Neuron (in vitro differentiated cells): ENCODE data around the gene GMCL1.

ENCODE experiments used
- H2AFZ ChIP-seq: one replicate; pipeline ENCODE4 v1.6.1; 2013; ENCODE audit warnings: low read depth, mild to moderate bottlenecking, inconsistent platforms, low read length, moderate library complexity
- H3K27me3 ChIP-seq: one replicate; pipeline ENCODE4 v1.6.1; 2013; ENCODE audit warnings: low read length; ENCODE audit not compliant: insufficient read depth
- H3K36me3 ChIP-seq: one replicate; pipeline ENCODE4 v1.6.1; 2013; ENCODE audit warnings: low read length; ENCODE audit not compliant: insufficient read depth
- H3K4me1 ChIP-seq: one replicate; pipeline ENCODE4 v1.6.1; 2013; ENCODE audit warnings: low read length; ENCODE audit not compliant: insufficient read depth
- H3K4me3 ChIP-seq: 2 replicates; pipeline ENCODE4 v1.5.1; 2013; ENCODE audit warnings: mild to moderate bottlenecking, low read length, moderate library complexity
- H3K9me3 ChIP-seq: one replicate; pipeline ENCODE4 v1.6.1; 2013; ENCODE audit warnings: low read length

GMCL1 gene

GRCh38 chr2:69829256-69830044, at the start of gene GMCL1:
GMCL1 (plus strand) TSS chr2:69829660; CDS start chr2:69829893, 233 bp downstream.
- peaks cover 19% of the 10 kb centered on the region for H3K4me1 ChIP-seq

GRCh38 chr2:69780921-69781320, 48.5 kb upstream of the GMCL1 start:
- Histone ChIP-seq H3K9me3 (peaks cover 2% of the 10 kb centered on the region), H3K4me3 (no peak overlapping the region), H3K36me3 (no peaks in the 10 kb centered on the region), H3K27me3 (no peaks in the 10 kb centered on the region), H2AFZ (no peak overlapping the region), H3K4me1 (no peaks in the 10 kb centered on the region)

More at GRCh38 chr2:69829256-69830044, at the start of gene GMCL1:
- peak within 1 kb of the TSS; percentile 83 for H2AFZ ChIP-seq
- no peaks in the 10 kb centered on the region for H3K27me3 ChIP-seq
- peak within 1 kb of the TSS; percentile 83 for H3K4me3 ChIP-seq
- no peaks in the 10 kb centered on the region for H3K9me3 ChIP-seq
- peaks cover 4% of the 10 kb centered on the region for H3K36me3 ChIP-seq

GRCh38 chr2:69781321-69782248, 47.9 kb upstream of the GMCL1 start:
- no peak overlapping the region for H3K4me3 ChIP-seq
- no peaks in the 10 kb centered on the region for H3K4me1 ChIP-seq
- H2AFZ ChIP-seq: no peak overlapping the region
- peaks cover 2% of the 10 kb centered on the region for H3K9me3 ChIP-seq
- H3K27me3 ChIP-seq: no peaks in the 10 kb centered on the region
- H3K36me3 ChIP-seq: no peaks in the 10 kb centered on the region

GRCh38 chr2:69784228-69784627, 45.2 kb upstream of the GMCL1 start:
- Histone ChIP-seq H3K27me3 (no peaks in the 10 kb centered on the region), H3K4me1 (peaks cover 3% of the 10 kb centered on the region), H3K4me3 (no peak overlapping the region), H3K9me3 (no peaks in the 10 kb centered on the region), H2AFZ (no peak overlapping the region), H3K36me3 (no peaks in the 10 kb centered on the region)

GRCh38 chr2:69785358-69785757, 44.1 kb upstream of the GMCL1 start:
- H3K9me3 ChIP-seq: no peaks in the 10 kb centered on the region
- no peaks in the 10 kb centered on the region for H3K36me3 ChIP-seq
- no peak overlapping the region for H3K4me3 ChIP-seq
- H2AFZ ChIP-seq: no peak overlapping the region
- H3K27me3 ChIP-seq: no peaks in the 10 kb centered on the region
- H3K4me1 ChIP-seq: peaks cover 15% of the 10 kb centered on the region

GRCh38 chr2:69786052-69786560, 43.4 kb upstream of the GMCL1 start:
- no peaks in the 10 kb centered on the region for H3K36me3 ChIP-seq
- H3K4me1 ChIP-seq: peaks cover 22% of the 10 kb centered on the region
- no peak overlapping the region for H3K4me3 ChIP-seq
- H3K27me3 ChIP-seq: no peaks in the 10 kb centered on the region
- H2AFZ ChIP-seq: no peak overlapping the region
- H3K9me3 ChIP-seq: no peaks in the 10 kb centered on the region

- Histone ChIP-seq H3K4me1 (peaks cover 27% of the 10 kb centered on the region), H3K36me3 (no peaks in the 10 kb centered on the region), H3K4me3 (peak overlapping the region; percentile 18), H3K27me3 (no peaks in the 10 kb centered on the region), H3K9me3 (no peaks in the 10 kb centered on the region), H2AFZ (no peak overlapping the region)
These were observed 40.2 kb upstream of the GMCL1 start for GRCh38 chr2:69789175-69789721.

- Histone ChIP-seq H3K4me1 (peaks cover 27% of the 10 kb centered on the region), H3K36me3 (no peaks in the 10 kb centered on the region), H3K9me3 (no peaks in the 10 kb centered on the region), H2AFZ (no peak overlapping the region), H3K4me3 (peak overlapping the region; percentile 18), H3K27me3 (no peaks in the 10 kb centered on the region)
These were observed 39.5 kb upstream of the GMCL1 start for GRCh38 chr2:69789772-69790600.

GRCh38 chr2:69790601-69790959, 38.9 kb upstream of the GMCL1 start:
- H3K9me3 ChIP-seq: no peaks in the 10 kb centered on the region
- no peaks in the 10 kb centered on the region for H3K27me3 ChIP-seq
- no peaks in the 10 kb centered on the region for H3K36me3 ChIP-seq
- peak overlapping the region; percentile 18 for H3K4me3 ChIP-seq
- no peak overlapping the region for H2AFZ ChIP-seq
- H3K4me1 ChIP-seq: peaks cover 27% of the 10 kb centered on the region

GRCh38 chr2:69791045-69791444, 38.4 kb upstream of the GMCL1 start:
- peaks cover 27% of the 10 kb centered on the region for H3K4me1 ChIP-seq
- no peaks in the 10 kb centered on the region for H3K9me3 ChIP-seq
- H3K4me3 ChIP-seq: no peak overlapping the region
- H2AFZ ChIP-seq: no peak overlapping the region
- no peaks in the 10 kb centered on the region for H3K27me3 ChIP-seq
- no peaks in the 10 kb centered on the region for H3K36me3 ChIP-seq

GRCh38 chr2:69796174-69796573, 33.3 kb upstream of the GMCL1 start:
- Histone ChIP-seq H3K4me3 (no peak overlapping the region), H3K36me3 (no peaks in the 10 kb centered on the region), H3K4me1 (peaks cover 36% of the 10 kb centered on the region)

GRCh38 chr2:69797235-69797634, 32.2 kb upstream of the GMCL1 start:
- H3K27me3 ChIP-seq: no peaks in the 10 kb centered on the region
- H3K4me3 ChIP-seq: no peak overlapping the region
- peaks cover 38% of the 10 kb centered on the region for H3K4me1 ChIP-seq
- H2AFZ ChIP-seq: no peak overlapping the region
- H3K9me3 ChIP-seq: no peaks in the 10 kb centered on the region
- no peaks in the 10 kb centered on the region for H3K36me3 ChIP-seq

More at GRCh38 chr2:69796174-69796573, 33.3 kb upstream of the GMCL1 start:
- Histone ChIP-seq H3K9me3 (no peaks in the 10 kb centered on the region), H3K27me3 (no peaks in the 10 kb centered on the region), H2AFZ (no peak overlapping the region)
